ENCODE data around the gene CALCR.
"Not testable (repeated sequence)": the region's sequence is repeated elsewhere in the genome, so short reads cannot be mapped to it uniquely, and the experiment has no call there.

The CALCR gene

GRCh38 chr7:93601363-93601762 is 26.8 kb upstream of the CALCR start:
- TF ChIP-seq CTCF (IDR thresholded peaks at IDR 0.05; ENCODE audit: insufficient read depth, low read length, poor library complexity, severe bottlenecking), result no peak
- Histone ChIP-seq H3K4me3 (replicated peaks; ENCODE audit: low read depth, low read length) (no peak overlapping the region), H3K27me3 (replicated peaks; ENCODE audit: control insufficient read depth, insufficient read depth, low read length) (no peaks in the 10 kb centered on the region), H3K36me3 (ENCODE audit: control insufficient read depth, insufficient read depth, low read length) (no peaks in the 10 kb centered on the region)
- no peak for DNase-seq (ENCODE audit: extremely low read depth, insufficient read length)

DNA sequence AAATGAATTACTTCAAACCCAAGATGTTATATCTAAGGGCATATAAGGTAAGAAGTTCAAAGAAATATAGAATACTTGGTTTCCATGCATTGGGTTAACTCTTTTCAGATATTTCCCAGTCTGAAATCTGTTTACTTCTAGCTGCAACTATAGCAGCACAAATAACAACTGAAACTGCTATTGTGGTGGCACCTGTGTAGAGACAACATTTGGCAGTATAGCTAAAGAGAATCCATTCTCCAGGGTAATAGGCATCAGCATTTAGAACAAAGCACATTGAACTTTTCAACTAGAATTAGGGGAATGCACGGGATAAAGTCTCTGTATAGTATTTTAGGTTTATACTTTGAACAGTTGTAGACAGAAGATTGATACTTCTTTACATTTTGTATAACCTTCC is 19.7 kb upstream of the CALCR start:
- TF ChIP-seq CTCF (IDR thresholded peaks at IDR 0.05; ENCODE audit: insufficient read depth, low read length, poor library complexity, severe bottlenecking), result no peak
- Histone ChIP-seq H3K4me3 (replicated peaks; ENCODE audit: low read depth, low read length) (no peak overlapping the region), H3K27me3 (replicated peaks; ENCODE audit: control insufficient read depth, insufficient read depth, low read length) (no peaks in the 10 kb centered on the region), H3K36me3 (ENCODE audit: control insufficient read depth, insufficient read depth, low read length) (no peaks in the 10 kb centered on the region)
- DNase-seq (ENCODE audit: extremely low read depth, insufficient read length), result no peak

GRCh38 chr7:93592588-93593266 is 18.2 kb upstream of the CALCR start:
- Histone ChIP-seq H3K36me3 (ENCODE audit: control insufficient read depth, insufficient read depth, low read length) (no peaks in the 10 kb centered on the region), H3K4me3 (replicated peaks; ENCODE audit: low read depth, low read length) (no peak overlapping the region), H3K27me3 (replicated peaks; ENCODE audit: control insufficient read depth, insufficient read depth, low read length) (no peaks in the 10 kb centered on the region)
- DNase-seq (ENCODE audit: extremely low read depth, insufficient read length), result no peak
- TF ChIP-seq CTCF (IDR thresholded peaks at IDR 0.05; ENCODE audit: insufficient read depth, low read length, poor library complexity, severe bottlenecking), result no peak

- H3K36me3 ChIP-seq (ENCODE audit: control insufficient read depth, insufficient read depth, low read length); DNase-seq (ENCODE audit: extremely low read depth, insufficient read length); H3K4me3 ChIP-seq (replicated peaks; ENCODE audit: low read depth, low read length); H3K27me3 ChIP-seq (replicated peaks; ENCODE audit: control insufficient read depth, insufficient read depth, low read length): not testable (repeated sequence)
Observed at GRCh38 chr7:93591224-93592050, 16.9 kb upstream of the CALCR start.

GRCh38 chr7:93586479-93586865 is 11.9 kb upstream of the CALCR start:
- H3K27me3 ChIP-seq (replicated peaks; ENCODE audit: control insufficient read depth, insufficient read depth, low read length); DNase-seq (ENCODE audit: extremely low read depth, insufficient read length); H3K4me3 ChIP-seq (replicated peaks; ENCODE audit: low read depth, low read length); H3K36me3 ChIP-seq (ENCODE audit: control insufficient read depth, insufficient read depth, low read length): not testable (repeated sequence)

- H3K36me3 ChIP-seq (ENCODE audit: control insufficient read depth, insufficient read depth, low read length); H3K4me3 ChIP-seq (replicated peaks; ENCODE audit: low read depth, low read length); DNase-seq (ENCODE audit: extremely low read depth, insufficient read length); H3K27me3 ChIP-seq (replicated peaks; ENCODE audit: control insufficient read depth, insufficient read depth, low read length): not testable (repeated sequence)
Observed at GRCh38 chr7:93585694-93586478, 11.4 kb upstream of the CALCR start.

DNA sequence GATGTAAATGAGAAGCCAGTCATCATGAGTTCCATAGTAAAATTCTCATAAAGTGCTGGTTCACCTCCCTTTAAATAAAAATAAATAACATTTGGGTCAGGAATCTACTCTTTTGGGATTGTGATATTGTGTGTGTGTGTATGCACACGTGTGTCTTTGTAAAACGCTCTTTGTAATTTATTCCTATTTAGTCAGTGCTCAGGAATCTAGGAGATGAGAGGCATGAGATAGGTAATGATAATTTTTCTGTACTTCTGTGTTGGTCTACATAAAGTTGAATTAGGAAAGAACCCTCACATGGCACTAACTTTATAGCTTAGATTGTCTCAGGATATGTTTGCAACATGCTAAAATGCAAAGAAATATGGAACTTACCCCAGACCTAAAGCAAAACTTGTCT is 4.9 kb upstream of the CALCR start:
- no peaks in the 10 kb centered on the region for H3K36me3 ChIP-seq (ENCODE audit: control insufficient read depth, insufficient read depth, low read length)
- peaks cover 2% of the 10 kb centered on the region; the same call in 1 of the 2 replicates for H3K27me3 ChIP-seq (replicated peaks; ENCODE audit: control insufficient read depth, insufficient read depth, low read length)
- no peak for DNase-seq (ENCODE audit: extremely low read depth, insufficient read length)
- H3K4me3 ChIP-seq (replicated peaks; ENCODE audit: low read depth, low read length), result no peak overlapping the region
- TF ChIP-seq CTCF (IDR thresholded peaks at IDR 0.05; ENCODE audit: insufficient read depth, low read length, poor library complexity, severe bottlenecking), result no peak

Data from GM06990 (cell line).